Hepatocyte (in vitro differentiated cells): ENCODE data around the gene TOGARAM1. TPM values are rescaled to one million over a fixed set of nuclear protein-coding genes. Genes with fewer than 3 reads are reported as not detected.

Experiments
- DNase-seq: peaks from one replicate; pipeline ENCODE4 v3.0.0-alpha.2; 2016; ENCODE audit warnings: low spot score
- H2AFZ ChIP-seq: fragments of 200-600 bp; sonication (generic); 2 replicates; pipeline ENCODE4 v1.6.0; 2016; ENCODE audit warnings: antibody characterized with exemption, mild to moderate bottlenecking
- H3K27ac ChIP-seq: fragments of 200-600 bp; sonication (generic); 2 replicates; pipeline ENCODE4 v1.5.1; 2016; ENCODE audit warnings: mild to moderate bottlenecking
- H3K27me3 ChIP-seq: fragments of 200-600 bp; sonication (generic); 2 replicates; pipeline ENCODE4 v1.6.1; 2016
- H3K36me3 ChIP-seq: fragments of 200-600 bp; sonication (generic); replicated peaks from 2 replicates; pipeline ENCODE4 v1.5.1; 2016; ENCODE audit warnings: low read depth; ENCODE audit not compliant: insufficient read depth
- H3K4me1 ChIP-seq: fragments of 200-600 bp; sonication (generic); 2 replicates; pipeline ENCODE4 v1.5.1; 2016; ENCODE audit warnings: mild to moderate bottlenecking, moderate library complexity; ENCODE audit not compliant: insufficient read depth
- H3K4me2 ChIP-seq: fragments of 200-600 bp; sonication (generic); 2 replicates; pipeline ENCODE4 v1.6.0; 2016
- H3K4me3 ChIP-seq: fragments of 200-600 bp; sonication (generic); 2 replicates; pipeline ENCODE4 v1.5.1; 2016; ENCODE audit warnings: mild to moderate bottlenecking
- H3K79me2 ChIP-seq: fragments of 200-600 bp; sonication (generic); 2 replicates; pipeline ENCODE4 v1.6.0; 2017; ENCODE audit warnings: mild to moderate bottlenecking
- H3K9me2 ChIP-seq: fragments of 200-600 bp; sonication (generic); replicated peaks from 2 replicates; pipeline ENCODE4 v1.6.0; 2017; ENCODE audit warnings: mild to moderate bottlenecking; ENCODE audit not compliant: insufficient read depth
- H3K9me3 ChIP-seq: fragments of 200-600 bp; sonication (generic); 2 replicates; pipeline ENCODE4 v1.5.1; 2016; ENCODE audit warnings: low read depth, mild to moderate bottlenecking
- H4K20me1 ChIP-seq: fragments of 200-600 bp; sonication (generic); 2 replicates; pipeline ENCODE4 v1.6.0; 2016; ENCODE audit warnings: mild to moderate bottlenecking; ENCODE audit not compliant: insufficient read depth, poor library complexity, severe bottlenecking
- CTCF ChIP-seq: fragments of 200-600 bp; sonication (generic); IDR thresholded peaks from 2 replicates; pipeline ENCODE4 v1.5.1; 2016; ENCODE audit warnings: antibody characterized with exemption, mild to moderate bottlenecking; ENCODE audit not compliant: poor library complexity
- EZH2 ChIP-seq: fragments of 200-600 bp; sonication (generic); IDR thresholded peaks from 2 replicates; pipeline ENCODE4 v1.6.1; 2016; ENCODE audit warnings: antibody characterized with exemption, mild to moderate bottlenecking, borderline replicate concordance
- EZH2phosphoT487 ChIP-seq: fragments of 200-600 bp; sonication (generic); IDR thresholded peaks from one replicate; pipeline ENCODE4 v1.6.1; 2018; ENCODE audit warnings: antibody characterized with exemption, mild to moderate bottlenecking, low read depth, moderate library complexity; ENCODE audit not compliant: unreplicated experiment, severe bottlenecking
- WGBS: methylation state at CpG from one replicate; pipeline ENCODE4 v1.1.6; 2016; ENCODE audit warnings: low lambda C conversion rate; ENCODE audit errors: missing lambda C conversion rate; 5-methylcytosine and 5-hydroxymethylcytosine counted together
- polyA plus RNA-seq: library from polyadenylated mRNA; unstranded; fragments of >200 nt; fragmentation: Nextera tagmentation; extraction: Ambion mirVana; gene quantifications from 2 replicates; pipeline ENCODE4 v1.2.1, GENCODE V29; 2016
- total RNA-seq: library from RNA; depleted of rRNA; stranded (reverse); fragments of >200 nt; gene quantifications from 2 replicates; pipeline ENCODE4 v1.2.3, GENCODE V29; 2014

TOGARAM1 gene
- 34.8 and 36.2 TPM in 2 replicates for total RNA-seq
- 9.3 and 12.5 TPM in 2 replicates for polyA plus RNA-seq

- Histone ChIP-seq H3K4me1 (peaks cover 35% of the 10 kb centered on the region), H4K20me1 (peaks cover 42% of the 10 kb centered on the region), H3K27ac (peak within 1 kb of the TSS; percentile 93), H3K4me3 (peak within 1 kb of the TSS; percentile 47), H3K4me2 (peak within 1 kb of the TSS; percentile 91), H3K27me3 (no peaks in the 10 kb centered on the region), H3K79me2 (peaks cover 87% of the 10 kb centered on the region), H2AFZ (peak within 1 kb of the TSS; percentile 70), H3K9me3 (no peaks in the 10 kb centered on the region), H3K36me3 (no peaks in the 10 kb centered on the region), H3K9me2 (no peaks in the 10 kb centered on the region)
- TF ChIP-seq EZH2, result no peak
- TF ChIP-seq CTCF, result no peak
- TF ChIP-seq EZH2phosphoT487, result no peak
- WGBS, result 1% methylated on average over 37 of the region's 37 CpGs
- DNase-seq, result peak; percentile 98
Observed at GRCh38 chr14:44961554-44962333, at the start of gene TOGARAM1, which contains the start of gene KLHL28. TSS of gene TOGARAM1 (plus strand) at chr14:44962190. CDS start at chr14:44962422, 232 bp downstream. TSS of gene KLHL28 (minus strand) at chr14:44961947. CDS start at chr14:44945928, 16,019 bp downstream.

- 67% methylated on average over 4 of the region's 4 CpGs for WGBS
- Histone ChIP-seq H3K9me2 (no peaks in the 10 kb centered on the region), H3K4me1 (no peaks in the 10 kb centered on the region), H3K4me2 (no peak overlapping the region), H3K27ac (no peak overlapping the region), H4K20me1 (no peaks in the 10 kb centered on the region), H3K79me2 (no peaks in the 10 kb centered on the region), H3K27me3 (no peaks in the 10 kb centered on the region), H3K9me3 (no peaks in the 10 kb centered on the region), H2AFZ (peak overlapping the region; percentile 28), H3K4me3 (no peak overlapping the region), H3K36me3 (no peaks in the 10 kb centered on the region)
- TF ChIP-seq EZH2phosphoT487, result no peak
- peak; percentile 11 for DNase-seq
Observed at GRCh38 chr14:44914849-44915248, 47.1 kb upstream of the TOGARAM1 start.

- Histone ChIP-seq H2AFZ (no peak overlapping the region), H3K27me3 (no peaks in the 10 kb centered on the region), H3K36me3 (no peaks in the 10 kb centered on the region), H3K9me2 (no peaks in the 10 kb centered on the region), H3K79me2 (no peaks in the 10 kb centered on the region), H3K4me1 (no peaks in the 10 kb centered on the region), H3K4me3 (no peak overlapping the region), H3K4me2 (no peak overlapping the region), H3K27ac (no peak overlapping the region), H3K9me3 (no peaks in the 10 kb centered on the region), H4K20me1 (no peaks in the 10 kb centered on the region)
- TF ChIP-seq EZH2, result no peak
- no peak for TF ChIP-seq CTCF
- no peak for TF ChIP-seq EZH2phosphoT487
- DNase-seq, result no peak
- WGBS, result 92% methylated on average over 7 of the region's 7 CpGs
Observed at GRCh38 chr14:44928793-44929192, 33.2 kb upstream of the TOGARAM1 start.

- Histone ChIP-seq H3K27ac (no peak overlapping the region), H4K20me1 (no peaks in the 10 kb centered on the region), H3K4me1 (no peaks in the 10 kb centered on the region), H2AFZ (no peak overlapping the region), H3K27me3 (no peaks in the 10 kb centered on the region), H3K36me3 (no peaks in the 10 kb centered on the region), H3K9me2 (no peaks in the 10 kb centered on the region), H3K4me2 (no peak overlapping the region), H3K4me3 (no peak overlapping the region), H3K79me2 (peaks cover 5% of the 10 kb centered on the region), H3K9me3 (no peaks in the 10 kb centered on the region)
- WGBS, result 89% methylated on average over 2 of the region's 2 CpGs
- no peak for TF ChIP-seq EZH2
- TF ChIP-seq EZH2phosphoT487, result no peak
- TF ChIP-seq CTCF, result no peak
- DNase-seq, result no peak
Observed at GRCh38 chr14:44935155-44935554, 26.8 kb upstream of the TOGARAM1 start.
